PC-3 (cell line): Measurements from ENCODE around the gene SCART1. TPM values are rescaled to one million over a fixed set of nuclear protein-coding genes. Genes with fewer than 3 reads are reported as not detected.

Experiments used
- ATAC-seq: fragments of 200-7000 bp; cut with Tn5 transposase; 2 replicates; pipeline ENCODE4 v1.9.1; 2020; ENCODE audit warnings: mild to moderate bottlenecking, moderate library complexity
- BruUV-seq: library from RNA; stranded (reverse); fragments of 400-500 nt; replicated peaks from 2 replicates; lab custom pipeline; 2021; lab: Mats Ljungman, UMichigan
- CTCF ChIA-PET: fragments of 300-600 bp; sonication (Branson Sonifier 250); formaldehyde crosslinking; loops from one replicate; lab custom pipeline; 2022; ENCODE audit warnings: antibody characterized with exemption; lab: Charles Lee
- POLR2A ChIA-PET: fragments of 300-600 bp; sonication (Branson Sonifier 250); formaldehyde crosslinking; loops from one replicate; lab custom pipeline; 2022; ENCODE audit warnings: antibody characterized with exemption; ENCODE audit not compliant: unreplicated experiment; lab: Charles Lee
- DNase-seq: peaks from one replicate; pipeline ENCODE4 v3.0.0-alpha.2; 2015
- H2AFZ ChIP-seq: fragments of 300-600 bp; sonication (generic); 2 replicates; pipeline ENCODE4 v1.6.0; 2016; ENCODE audit warnings: antibody characterized with exemption, low read length
- H3F3A ChIP-seq: fragments of 300-600 bp; sonication (generic); one replicate; pipeline ENCODE4 v1.6.0; 2017; ENCODE audit warnings: antibody characterized with exemption, low read length, control low read depth, mild to moderate bottlenecking; ENCODE audit not compliant: unreplicated experiment
- H3K27ac ChIP-seq: fragments of 300-600 bp; sonication (generic); 2 replicates; pipeline ENCODE4 v1.5.1; 2016; ENCODE audit warnings: mild to moderate bottlenecking, low read length
- H3K27me3 ChIP-seq: fragments of 300-600 bp; sonication (generic); 2 replicates; pipeline ENCODE4 v1.6.1; 2016; ENCODE audit warnings: low read length, mixed read lengths
- H3K36me3 ChIP-seq: fragments of 300-600 bp; sonication (generic); 2 replicates; pipeline ENCODE4 v1.6.1; 2016; ENCODE audit warnings: low read depth, mixed run types, low read length, mixed read lengths
- H3K4me1 ChIP-seq: fragments of 300-600 bp; sonication (generic); 2 replicates; pipeline ENCODE4 v1.5.1; 2016; ENCODE audit warnings: low read length; ENCODE audit not compliant: insufficient read depth
- H3K4me2 ChIP-seq: fragments of 300-600 bp; sonication (generic); 2 replicates; pipeline ENCODE4 v1.6.0; 2016; ENCODE audit warnings: low read length
- H3K4me3 ChIP-seq: fragments of 300-600 bp; sonication (generic); 2 replicates; pipeline ENCODE4 v1.5.1; 2016; ENCODE audit warnings: mild to moderate bottlenecking, low read length, mixed read lengths
- H3K79me2 ChIP-seq: fragments of 300-600 bp; sonication (generic); 2 replicates; pipeline ENCODE4 v1.6.1; 2017; ENCODE audit warnings: low read length, mixed read lengths
- H3K9ac ChIP-seq: fragments of 300-600 bp; sonication (generic); 2 replicates; pipeline ENCODE4 v1.6.0; 2016; ENCODE audit warnings: mild to moderate bottlenecking, low read length
- H3K9me2 ChIP-seq: fragments of 300-600 bp; sonication (generic); replicated peaks from 2 replicates; pipeline ENCODE4 v1.6.1; 2016; ENCODE audit warnings: mixed run types, low read length, mixed read lengths
- H3K9me3 ChIP-seq: fragments of 300-600 bp; sonication (generic); 2 replicates; pipeline ENCODE4 v1.6.1; 2016; ENCODE audit warnings: low read length, mixed read lengths
- H4K20me1 ChIP-seq: fragments of 300-600 bp; sonication (generic); 2 replicates; pipeline ENCODE4 v1.6.1; 2016; ENCODE audit warnings: low read length, mixed read lengths
- CTCF ChIP-seq: fragments of 300-600 bp; sonication (generic); conservative IDR thresholded peaks from 2 replicates; pipeline ENCODE4 v1.5.1; 2017; ENCODE audit warnings: antibody characterized with exemption, low read depth, mild to moderate bottlenecking, low read length
- EZH2 ChIP-seq: fragments of 300-600 bp; sonication (generic); IDR thresholded peaks from one replicate; pipeline ENCODE4 v1.6.1; 2017; ENCODE audit warnings: antibody characterized with exemption, mild to moderate bottlenecking, low read length; ENCODE audit not compliant: unreplicated experiment
- EZH2phosphoT487 ChIP-seq: fragments of 300-600 bp; sonication (generic); IDR thresholded peaks from 2 replicates; pipeline ENCODE4 v1.6.1; 2018; ENCODE audit warnings: mild to moderate bottlenecking, antibody characterized with exemption, low read length, borderline replicate concordance
- intact Hi-C: fragments of 100-400 bp; cut with micrococcal nuclease; formaldehyde crosslinking; loops from 2 replicates; pipeline ENCODE4 v1.9.0; 2023
- total RNA-seq: library from RNA; depleted of rRNA; stranded (reverse); fragments of >200 nt; gene quantifications from 2 replicates; pipeline ENCODE4 v1.2.3, GENCODE V29; 2014

Gene SCART1
- total RNA-seq, 1 experiment from 2014 or later: 2.4 TPM

GRCh38 chr10:133484818-133485217, 31.1 kb downstream of the SCART1 start:
- no peak for ATAC-seq
- Histone ChIP-seq H3K27ac (no peak overlapping the region), H4K20me1 (no peaks in the 10 kb centered on the region), H3K27me3 (no peaks in the 10 kb centered on the region), H3K4me1 (no peaks in the 10 kb centered on the region), H3K4me2 (no peak overlapping the region), H3K9ac (no peak overlapping the region), H3K79me2 (no peaks in the 10 kb centered on the region), H3K9me3 (peaks cover 8% of the 10 kb centered on the region; the same call in 1 of the 2 replicates), H3K9me2 (no peaks in the 10 kb centered on the region), H3K36me3 (no peaks in the 10 kb centered on the region), H2AFZ (no peak overlapping the region), H3F3A (no peaks in the 10 kb centered on the region), H3K4me3 (no peak overlapping the region)
- no TSS peak for BruUV-seq
- POLR2A ChIA-PET: no interaction called here
- CTCF ChIA-PET: no interaction called here
- no peak for DNase-seq
- TF ChIP-seq CTCF (no peak), EZH2phosphoT487 (no peak), EZH2 (no peak)
- intact Hi-C loops: no loop called here

- CTCF ChIA-PET: no interaction called here
- no TSS peak for BruUV-seq
These were observed 33.3 kb downstream of the SCART1 start for GRCh38 chr10:133487085-133487484.

GRCh38 chr10:133488354-133488753, 34.6 kb downstream of the SCART1 start:
- Histone ChIP-seq H3K27ac (no peak overlapping the region), H3K27me3 (no peaks in the 10 kb centered on the region), H3K4me1 (no peaks in the 10 kb centered on the region), H3K4me3 (no peak overlapping the region), H3K36me3 (no peaks in the 10 kb centered on the region), H3K9ac (no peak overlapping the region), H2AFZ (no peak overlapping the region), H3K4me2 (no peak overlapping the region), H3K79me2 (no peaks in the 10 kb centered on the region), H3F3A (no peaks in the 10 kb centered on the region), H3K9me2 (no peaks in the 10 kb centered on the region), H4K20me1 (no peaks in the 10 kb centered on the region), H3K9me3 (peaks cover 8% of the 10 kb centered on the region; the same call in 1 of the 2 replicates)
- DNase-seq (no peak), ATAC-seq (no peak)
- CTCF ChIA-PET: no interaction called here
- POLR2A ChIA-PET: no interaction called here
- intact Hi-C loops: no loop called here
- TF ChIP-seq EZH2: no peak
- TF ChIP-seq EZH2phosphoT487: no peak
- TF ChIP-seq CTCF: no peak
- no TSS peak for BruUV-seq

More at GRCh38 chr10:133487085-133487484, 33.3 kb downstream of the SCART1 start:
- no peaks in the 10 kb centered on the region for H3F3A ChIP-seq
- no peaks in the 10 kb centered on the region for H3K79me2 ChIP-seq
- H3K9ac ChIP-seq: no peak overlapping the region
- H3K4me1 ChIP-seq: no peaks in the 10 kb centered on the region
- no peaks in the 10 kb centered on the region for H3K9me2 ChIP-seq
- H4K20me1 ChIP-seq: no peaks in the 10 kb centered on the region
- DNase-seq (no peak), ATAC-seq (no peak)
- H3K27ac ChIP-seq: no peak overlapping the region
- H3K36me3 ChIP-seq: no peaks in the 10 kb centered on the region
- no peak overlapping the region for H3K4me2 ChIP-seq
- TF ChIP-seq EZH2: no peak
- intact Hi-C loops: no loop called here
- peaks cover 8% of the 10 kb centered on the region; the same call in 1 of the 2 replicates for H3K9me3 ChIP-seq
- no peak overlapping the region for H2AFZ ChIP-seq
- H3K27me3 ChIP-seq: no peaks in the 10 kb centered on the region
- no peak overlapping the region for H3K4me3 ChIP-seq
- POLR2A ChIA-PET: no interaction called here
